ENCODE data around the gene TPP1.

Gene TPP1

DNA sequence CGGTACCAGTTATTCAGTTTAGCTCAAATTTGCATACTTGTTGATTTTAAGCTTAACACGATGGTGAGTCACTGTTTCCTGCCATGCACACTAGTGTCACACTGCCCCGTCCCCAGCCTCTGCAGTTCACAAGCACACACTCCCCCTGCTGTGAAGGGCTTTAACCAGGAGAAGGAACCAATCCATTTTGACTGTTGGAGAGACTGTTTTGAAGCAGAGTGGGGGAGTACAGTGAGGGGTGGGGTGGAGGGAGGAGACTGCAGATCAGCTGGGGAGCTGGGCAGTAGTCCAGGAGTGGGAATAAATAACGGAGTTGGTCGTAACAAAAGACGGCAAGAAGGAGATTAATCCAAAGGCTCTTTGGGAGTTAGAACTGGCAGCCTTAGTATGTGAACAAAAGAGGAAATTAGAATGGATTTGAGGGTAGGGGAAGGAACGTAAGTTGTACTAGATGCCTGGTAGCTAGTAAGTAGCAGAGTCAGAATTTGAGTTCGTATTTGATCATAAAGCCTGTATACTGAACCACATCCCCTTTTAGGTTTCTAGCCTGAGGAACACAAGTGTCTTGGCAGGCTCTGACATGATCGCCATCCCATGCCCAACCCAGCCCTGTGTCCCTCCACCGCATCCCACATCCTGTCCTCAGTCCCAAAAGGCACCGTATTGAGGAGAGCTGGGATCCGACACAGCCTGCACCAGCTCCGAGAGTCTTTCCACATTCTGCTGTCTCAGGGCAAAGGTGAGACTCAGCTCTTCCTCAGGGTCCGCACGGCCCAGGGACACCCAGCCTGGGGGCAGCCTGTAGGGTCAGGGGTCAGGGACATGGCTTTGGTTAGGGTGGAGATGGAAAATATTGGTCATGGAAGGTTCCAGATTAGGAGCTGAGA is 862 bp downstream of the TPP1 start:
- Histone ChIP-seq H3K9me3 (ENCODE audit: control insufficient read depth, low read length) (no peaks in the 10 kb centered on the region), H3K4me3 (ENCODE audit: insufficient read depth, low read depth, low read length) (peak overlapping the region; percentile 82), H3K27me3 (ENCODE audit: control insufficient read depth, insufficient read depth, low read length, poor library complexity, severe bottlenecking) (no peaks in the 10 kb centered on the region), H3K36me3 (ENCODE audit: control insufficient read depth, insufficient read depth, low read length) (no peaks in the 10 kb centered on the region), H3K4me1 (ENCODE audit: control insufficient read depth, insufficient read depth, low read length) (peaks cover 15% of the 10 kb centered on the region), H3K27ac (ENCODE audit: insufficient read depth, low read depth, low read length, poor library complexity, severe bottlenecking) (no peak overlapping the region)
- WGBS, 2 experiments, result 60 to 64% methylated on average over 15 of the region's 15 CpGs

DNA sequence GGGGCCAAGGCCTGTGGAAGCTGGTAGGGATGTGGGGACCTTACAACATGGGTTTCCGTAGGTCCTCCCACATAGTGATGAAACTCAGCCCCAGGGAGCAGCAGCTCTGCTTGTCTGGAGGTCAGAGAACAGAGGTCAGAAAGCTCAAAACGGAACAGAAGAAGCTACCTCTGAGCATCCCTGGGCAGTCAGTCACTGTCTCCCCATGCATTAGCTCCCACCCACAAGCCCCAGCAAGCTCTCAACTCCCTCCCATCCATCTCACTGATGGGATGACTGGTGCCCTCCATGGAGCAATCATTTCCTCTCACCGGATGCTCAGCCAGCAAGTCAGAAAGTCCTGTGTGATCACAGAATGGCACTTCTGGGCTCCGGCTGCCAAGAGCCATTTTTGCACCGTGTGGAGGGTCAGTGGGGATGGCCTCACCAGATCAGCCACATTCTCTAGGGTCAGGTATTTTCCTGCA is 1.9 kb downstream of the TPP1 start:
- Histone ChIP-seq H3K36me3 (ENCODE audit: control insufficient read depth, insufficient read depth, low read length) (no peaks in the 10 kb centered on the region), H3K4me3 (ENCODE audit: insufficient read depth, low read depth, low read length) (no peak overlapping the region), H3K9me3 (ENCODE audit: control insufficient read depth, low read length) (no peaks in the 10 kb centered on the region), H3K27me3 (ENCODE audit: control insufficient read depth, insufficient read depth, low read length, poor library complexity, severe bottlenecking) (no peaks in the 10 kb centered on the region), H3K27ac (ENCODE audit: insufficient read depth, low read depth, low read length, poor library complexity, severe bottlenecking) (no peak overlapping the region), H3K4me1 (ENCODE audit: control insufficient read depth, insufficient read depth, low read length) (peaks cover 15% of the 10 kb centered on the region)
- WGBS, 2 experiments, result 89 to 94% methylated on average over 5 of the region's 5 CpGs

DNA sequence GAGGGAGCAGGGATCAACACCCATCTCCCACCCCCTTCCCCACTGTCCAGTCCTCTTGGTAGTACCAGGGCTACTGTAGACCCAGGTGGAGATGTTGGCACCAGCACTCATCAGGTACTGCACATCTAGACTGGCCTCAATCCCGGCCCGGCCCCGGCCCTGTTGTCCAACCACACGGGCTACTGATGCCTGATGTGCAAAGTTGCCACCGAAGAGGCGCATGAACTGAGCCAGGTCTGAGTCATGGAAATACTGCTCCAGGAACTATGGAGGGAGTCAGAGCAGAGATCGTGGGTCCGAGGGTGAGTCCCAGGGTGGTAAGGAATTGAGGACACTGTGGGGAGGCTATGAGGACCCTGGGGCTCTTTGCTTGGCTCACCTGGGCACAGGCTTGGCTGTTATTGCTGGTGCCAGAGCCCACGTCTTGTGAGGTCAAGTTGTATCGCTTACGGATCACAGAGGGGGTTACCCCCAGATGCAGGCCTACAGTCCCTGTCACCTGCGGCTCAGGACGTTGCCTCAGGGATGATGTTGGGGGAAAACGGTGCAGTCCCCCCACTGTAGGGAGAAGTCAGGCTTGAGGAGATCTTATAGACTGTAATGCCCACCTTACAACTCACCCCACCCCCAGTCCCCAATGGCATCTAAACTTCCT is 2.5 kb downstream of the TPP1 start:
- Histone ChIP-seq H3K9me3 (ENCODE audit: control insufficient read depth, low read length) (no peaks in the 10 kb centered on the region), H3K27ac (ENCODE audit: insufficient read depth, low read depth, low read length, poor library complexity, severe bottlenecking) (no peak overlapping the region), H3K36me3 (ENCODE audit: control insufficient read depth, insufficient read depth, low read length) (no peaks in the 10 kb centered on the region), H3K27me3 (ENCODE audit: control insufficient read depth, insufficient read depth, low read length, poor library complexity, severe bottlenecking) (no peaks in the 10 kb centered on the region), H3K4me3 (ENCODE audit: insufficient read depth, low read depth, low read length) (no peak overlapping the region), H3K4me1 (ENCODE audit: control insufficient read depth, insufficient read depth, low read length) (peaks cover 15% of the 10 kb centered on the region)
- WGBS, 2 experiments, result 93% methylated on average over 14 of the region's 14 CpGs

DNA sequence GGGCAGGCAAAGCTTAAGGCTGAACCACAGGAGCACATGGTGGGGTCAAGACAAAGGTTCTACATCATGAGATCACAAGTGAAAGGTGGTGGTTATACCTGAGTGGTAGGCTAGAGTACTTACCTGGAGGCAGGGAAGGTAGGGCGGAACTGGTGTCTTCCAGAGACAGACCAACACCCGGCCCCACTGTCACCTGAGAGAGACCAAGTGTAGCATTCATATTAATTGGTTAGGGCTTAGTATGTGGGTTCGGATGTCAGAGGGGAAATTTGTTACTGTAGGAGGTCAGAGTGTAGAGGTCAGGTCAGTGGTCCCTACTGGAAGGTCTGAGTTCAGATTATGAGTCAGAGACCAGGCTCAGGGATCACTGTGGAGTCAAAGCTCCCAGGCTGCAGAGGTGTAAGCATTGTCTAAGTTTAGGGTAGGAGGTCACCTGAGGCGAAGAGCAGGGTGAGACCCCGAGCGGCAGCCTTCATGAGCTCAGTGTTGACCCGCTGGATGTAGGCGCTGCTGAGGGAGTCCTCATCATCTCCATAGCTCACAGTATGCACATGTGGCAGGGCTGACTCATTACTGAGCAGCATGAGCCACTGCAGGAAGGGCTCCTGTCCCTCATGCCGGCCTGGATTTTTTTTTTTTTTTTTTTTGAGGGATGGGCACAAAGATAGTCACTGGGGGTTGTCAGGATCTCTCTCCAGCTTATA is 3.2 kb downstream of the TPP1 start:
- H3K9me3 ChIP-seq (ENCODE audit: control insufficient read depth, low read length), result no peaks in the 10 kb centered on the region

DNA sequence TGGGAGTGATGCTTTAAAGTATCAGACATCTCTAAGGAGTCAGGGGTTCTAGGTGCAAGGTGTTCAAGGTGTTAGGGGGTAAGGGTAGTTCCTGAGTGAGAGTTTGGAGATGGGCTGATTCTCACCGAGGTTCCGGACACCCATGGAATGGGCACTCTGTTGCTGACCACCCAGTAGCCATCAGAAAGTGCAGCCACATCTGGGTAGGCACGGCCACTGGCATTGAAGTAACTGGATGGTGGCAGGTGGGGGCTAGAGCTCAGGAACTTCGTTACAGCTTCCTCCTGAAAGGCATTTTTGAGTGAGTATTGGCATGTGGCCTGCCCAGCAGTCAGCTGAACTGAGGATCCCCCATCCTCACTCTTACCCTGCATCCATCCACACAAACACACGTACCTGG is 4.2 kb downstream of the TPP1 start:
- H3K27ac ChIP-seq (ENCODE audit: insufficient read depth, low read depth, low read length, poor library complexity, severe bottlenecking), result no peak overlapping the region
- 93 to 94% methylated on average over 5 of the region's 5 CpGs for WGBS, 2 experiments
- no peaks in the 10 kb centered on the region for H3K27me3 ChIP-seq (ENCODE audit: control insufficient read depth, insufficient read depth, low read length, poor library complexity, severe bottlenecking)
- peaks cover 13% of the 10 kb centered on the region for H3K4me1 ChIP-seq (ENCODE audit: control insufficient read depth, insufficient read depth, low read length)
- H3K36me3 ChIP-seq (ENCODE audit: control insufficient read depth, insufficient read depth, low read length), result peaks cover 11% of the 10 kb centered on the region
- H3K4me3 ChIP-seq (ENCODE audit: insufficient read depth, low read depth, low read length), result no peak overlapping the region
- H3K9me3 ChIP-seq (ENCODE audit: control insufficient read depth, low read length), result no peaks in the 10 kb centered on the region

More for the DNA sequence above, 3.2 kb downstream of the TPP1 start:
- no peak overlapping the region for H3K4me3 ChIP-seq (ENCODE audit: insufficient read depth, low read depth, low read length)
- H3K27ac ChIP-seq (ENCODE audit: insufficient read depth, low read depth, low read length, poor library complexity, severe bottlenecking), result no peak overlapping the region
- 87 to 92% methylated on average over 9 of the region's 9 CpGs for whole genome bisulfite sequencing, 2 experiments
- peaks cover under 1% of the 10 kb centered on the region for H3K36me3 ChIP-seq (ENCODE audit: control insufficient read depth, insufficient read depth, low read length)
- H3K4me1 ChIP-seq (ENCODE audit: control insufficient read depth, insufficient read depth, low read length), result peaks cover 17% of the 10 kb centered on the region
- no peaks in the 10 kb centered on the region for H3K27me3 ChIP-seq (ENCODE audit: control insufficient read depth, insufficient read depth, low read length, poor library complexity, severe bottlenecking)

DNA sequence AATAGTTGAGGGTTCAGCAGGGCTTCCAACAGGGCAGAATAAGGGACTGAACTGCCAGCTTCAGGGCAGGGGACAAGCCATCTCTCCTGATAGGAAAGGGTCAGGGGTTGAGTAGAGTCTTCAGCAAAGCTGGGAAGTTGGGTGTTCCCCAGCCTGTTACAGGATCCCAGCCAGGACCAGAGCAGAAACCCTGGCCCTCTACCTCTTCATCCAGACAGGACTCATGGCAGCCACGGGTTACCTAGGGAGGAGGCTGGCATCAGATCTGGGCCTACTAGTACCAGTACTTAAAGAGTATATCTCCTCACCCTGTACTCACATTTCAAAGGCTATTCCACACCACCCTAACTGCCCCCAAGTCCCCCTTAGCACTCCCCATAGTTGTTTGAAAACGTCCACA is 4.8 kb downstream of the TPP1 start:
- Histone ChIP-seq H3K4me3 (ENCODE audit: insufficient read depth, low read depth, low read length) (no peak overlapping the region), H3K9me3 (ENCODE audit: control insufficient read depth, low read length) (no peaks in the 10 kb centered on the region), H3K4me1 (ENCODE audit: control insufficient read depth, insufficient read depth, low read length) (peaks cover 13% of the 10 kb centered on the region), H3K36me3 (ENCODE audit: control insufficient read depth, insufficient read depth, low read length) (peaks cover 17% of the 10 kb centered on the region), H3K27me3 (ENCODE audit: control insufficient read depth, insufficient read depth, low read length, poor library complexity, severe bottlenecking) (no peaks in the 10 kb centered on the region), H3K27ac (ENCODE audit: insufficient read depth, low read depth, low read length, poor library complexity, severe bottlenecking) (no peak overlapping the region)
- 86 to 89% methylated on average over 2 of the region's 2 CpGs for WGBS, 2 experiments

DNA sequence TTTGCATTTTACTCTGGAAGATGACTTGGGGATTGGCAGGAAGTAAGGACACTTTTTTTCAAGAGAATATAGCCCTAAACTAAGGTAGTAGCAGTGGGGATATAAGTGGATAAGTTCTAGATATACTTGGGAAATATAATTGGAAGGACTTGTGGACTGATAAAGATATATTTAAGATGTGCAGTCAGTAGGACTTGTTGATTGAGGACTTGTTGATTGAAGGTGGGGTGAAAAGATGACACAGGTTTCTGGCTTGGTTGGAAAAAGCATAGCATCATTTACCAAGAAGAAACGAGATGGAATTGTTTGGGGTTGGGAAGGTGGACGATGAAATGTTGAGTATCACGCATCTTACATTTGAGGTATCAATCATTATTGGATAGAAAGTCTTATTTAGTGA is 5.7 kb downstream of the TPP1 start:
- Histone ChIP-seq H3K36me3 (ENCODE audit: control insufficient read depth, insufficient read depth, low read length) (peaks cover 26% of the 10 kb centered on the region), H3K4me3 (ENCODE audit: insufficient read depth, low read depth, low read length) (no peak overlapping the region), H3K9me3 (ENCODE audit: control insufficient read depth, low read length) (no peaks in the 10 kb centered on the region), H3K27ac (ENCODE audit: insufficient read depth, low read depth, low read length, poor library complexity, severe bottlenecking) (no peak overlapping the region), H3K27me3 (ENCODE audit: control insufficient read depth, insufficient read depth, low read length, poor library complexity, severe bottlenecking) (no peaks in the 10 kb centered on the region), H3K4me1 (ENCODE audit: control insufficient read depth, insufficient read depth, low read length) (peaks cover 10% of the 10 kb centered on the region)
- WGBS, 2 experiments, result 95 to 97% methylated on average over 3 of the region's 3 CpGs

DNA sequence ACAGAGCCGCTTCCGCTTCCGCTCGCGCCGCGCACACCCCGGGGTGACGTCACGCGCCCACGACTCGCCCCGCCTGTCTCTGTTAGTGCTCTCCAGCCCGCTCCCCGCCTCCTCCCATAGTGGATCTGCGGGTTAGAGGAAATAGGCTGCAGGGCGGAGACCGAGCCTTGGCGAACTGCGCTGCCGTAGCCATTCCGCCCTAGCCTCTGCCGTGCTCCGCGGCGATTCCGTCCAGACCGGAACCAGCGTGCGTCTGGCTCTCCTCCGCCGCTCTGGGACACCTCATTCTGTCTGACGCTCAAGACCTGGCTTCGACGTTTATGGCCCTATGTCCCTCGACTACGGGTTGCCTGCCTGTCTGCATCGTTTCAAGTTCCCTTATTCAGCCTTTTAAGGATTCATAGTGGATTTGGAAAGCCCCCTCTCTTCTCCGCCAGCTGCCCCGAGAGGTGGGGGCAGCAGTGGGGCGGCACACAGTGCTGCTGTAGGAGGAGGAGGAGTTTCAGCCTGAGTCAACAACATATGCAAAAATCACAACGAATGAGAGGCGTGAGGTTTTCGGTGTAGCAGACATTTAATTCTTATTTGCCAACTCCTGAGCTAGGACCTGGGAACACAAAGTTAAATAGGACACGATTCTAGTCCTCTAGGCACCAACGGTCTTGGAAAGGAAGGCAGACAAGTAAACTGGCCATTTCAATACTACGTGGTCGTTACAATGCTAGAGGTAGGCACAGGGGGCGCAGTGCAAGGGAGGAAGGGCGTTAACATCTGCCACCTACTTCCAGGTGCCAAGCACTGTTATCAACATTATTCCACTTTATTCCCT is 6.8 kb downstream of the TPP1 start, which contains the start of gene TAF10:
Gene TAF10 (minus strand): TSS at position 4 of the 829 bp plus-strand sequence. CDS start 27 bp downstream, outside the sequence.
- Histone ChIP-seq H3K9me3 (ENCODE audit: control insufficient read depth, low read length) (no peaks in the 10 kb centered on the region), H3K27ac (ENCODE audit: insufficient read depth, low read depth, low read length, poor library complexity, severe bottlenecking) (peak within 1 kb of the TSS; percentile 95), H3K4me1 (ENCODE audit: control insufficient read depth, insufficient read depth, low read length) (peaks cover 5% of the 10 kb centered on the region), H3K36me3 (ENCODE audit: control insufficient read depth, insufficient read depth, low read length) (peaks cover 32% of the 10 kb centered on the region), H3K27me3 (ENCODE audit: control insufficient read depth, insufficient read depth, low read length, poor library complexity, severe bottlenecking) (no peaks in the 10 kb centered on the region), H3K4me3 (ENCODE audit: insufficient read depth, low read depth, low read length) (peak within 1 kb of the TSS; percentile 81)
- 1% methylated on average over 51 of the region's 51 CpGs for WGBS, 2 experiments

DNA sequence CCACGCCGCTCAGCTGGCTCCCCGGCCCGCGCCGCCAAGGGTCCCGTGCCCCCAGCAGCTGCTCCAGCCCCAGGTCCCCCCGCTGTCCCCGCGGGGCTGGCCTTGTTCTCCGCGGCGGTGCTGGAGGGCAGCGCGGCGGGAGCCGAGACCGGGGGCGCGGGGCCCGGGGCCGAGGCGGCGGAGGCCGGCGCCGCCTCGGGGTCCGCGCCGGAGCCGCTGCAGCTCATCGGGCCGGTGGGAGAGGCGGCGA is 7.3 kb downstream of the TPP1 start:
- Histone ChIP-seq H3K4me1 (ENCODE audit: control insufficient read depth, insufficient read depth, low read length) (peaks cover 5% of the 10 kb centered on the region), H3K27me3 (ENCODE audit: control insufficient read depth, insufficient read depth, low read length, poor library complexity, severe bottlenecking) (no peaks in the 10 kb centered on the region), H3K4me3 (ENCODE audit: insufficient read depth, low read depth, low read length) (peak overlapping the region; percentile 81), H3K27ac (ENCODE audit: insufficient read depth, low read depth, low read length, poor library complexity, severe bottlenecking) (peak overlapping the region; percentile 45), H3K9me3 (ENCODE audit: control insufficient read depth, low read length) (no peaks in the 10 kb centered on the region), H3K36me3 (ENCODE audit: control insufficient read depth, insufficient read depth, low read length) (peaks cover 32% of the 10 kb centered on the region)
- 0% methylated on average over 36 of the region's 36 CpGs for WGBS, 2 experiments

All from ectodermal cell (in vitro differentiated cells).